Cardiac muscle cell (in vitro differentiated cells and primary cell): ENCODE results near the gene WDFY4. TPM values are rescaled to one million over a fixed set of nuclear protein-coding genes. Genes with fewer than 3 reads are reported as not detected.

ENCODE experiments used
- DNase-seq, 2 donors: peaks; one replicate each; pipeline versions ENCODE4 v3.0.0 to v3.0.0-alpha.2; 2010 to 2017; ENCODE audit warnings: low read depth in 1 of 2, low spot score in 1 of 2
- H3K27ac ChIP-seq: fragments of 200-600 bp; sonication (generic); 2 replicates; pipeline ENCODE4 v1.5.1; 2016
- H3K27me3 ChIP-seq: fragments of 200-600 bp; sonication (generic); 2 replicates; pipeline ENCODE4 v1.6.0; 2016; ENCODE audit warnings: control low read depth
- H3K36me3 ChIP-seq: fragments of 200-600 bp; sonication (generic); 2 replicates; pipeline ENCODE4 v1.5.1; 2016; ENCODE audit warnings: control low read depth
- H3K4me1 ChIP-seq: fragments of 200-600 bp; sonication (generic); 2 replicates; pipeline ENCODE4 v1.8.1; 2017; ENCODE audit warnings: low read depth, mild to moderate bottlenecking, mixed run types
- H3K4me3 ChIP-seq: fragments of 200-600 bp; sonication (generic); 2 replicates; pipeline ENCODE4 v1.5.1; 2016; ENCODE audit warnings: mild to moderate bottlenecking
- H3K9me3 ChIP-seq: fragments of 200-600 bp; sonication (generic); 2 replicates; pipeline ENCODE4 v1.5.1; 2017; ENCODE audit warnings: low read depth, mild to moderate bottlenecking, control low read depth
- CTCF ChIP-seq: IDR thresholded peaks from 2 replicates; pipeline ENCODE4 v1.5.1; 2012; ENCODE audit warnings: low read depth, mild to moderate bottlenecking, low read length
- polyA plus RNA-seq: library from polyadenylated mRNA; unstranded; fragments of >200 nt; fragmentation: Nextera tagmentation; extraction: Ambion mirVana; gene quantifications from 2 replicates; pipeline ENCODE4 v1.2.1, GENCODE V29; 2016
- total RNA-seq: library from RNA; depleted of rRNA; stranded (reverse); fragments of >200 nt; gene quantifications from 2 replicates; pipeline ENCODE4 v1.2.3, GENCODE V29; 2016

WDFY4 gene
- total and polyA plus RNA-seq, 2 experiments from 2014 or later: not detected

GRCh38 chr10:48835781-48836180, 151.1 kb downstream of the WDFY4 start:
- no peak overlapping the region for H3K4me3 ChIP-seq
- H3K9me3 ChIP-seq: no peaks in the 10 kb centered on the region
- H3K27me3 ChIP-seq: no peaks in the 10 kb centered on the region
- no peak for TF ChIP-seq CTCF
- H3K27ac ChIP-seq: no peak overlapping the region
- H3K4me1 ChIP-seq: peaks cover 6% of the 10 kb centered on the region
- H3K36me3 ChIP-seq: no peaks in the 10 kb centered on the region
- no peak for DNase-seq

DNA sequence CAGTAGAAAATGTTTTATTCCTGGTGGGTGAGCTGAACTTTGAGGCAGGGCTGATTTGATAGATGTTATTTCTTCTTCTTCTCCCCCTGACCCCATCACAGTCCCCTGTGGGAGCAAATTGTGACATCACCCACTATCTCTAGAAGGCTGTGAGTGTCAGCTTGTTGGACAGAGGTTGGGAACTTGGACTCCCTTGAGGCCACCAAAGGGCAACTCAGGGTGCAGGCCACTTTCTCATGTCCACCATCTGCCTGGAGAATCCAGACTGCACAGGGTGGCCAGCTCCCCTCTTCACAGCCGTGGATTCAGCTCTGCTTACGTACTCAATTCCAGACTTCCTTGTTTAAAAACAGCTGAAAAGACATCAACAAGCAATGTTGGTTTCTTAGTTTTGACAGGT, 151.9 kb downstream of the WDFY4 start:
- H3K4me1 ChIP-seq: peaks cover 6% of the 10 kb centered on the region
- no peaks in the 10 kb centered on the region for H3K36me3 ChIP-seq
- H3K4me3 ChIP-seq: no peak overlapping the region
- no peak overlapping the region for H3K27ac ChIP-seq
- H3K9me3 ChIP-seq: no peaks in the 10 kb centered on the region
- no peaks in the 10 kb centered on the region for H3K27me3 ChIP-seq
- TF ChIP-seq CTCF: no peak
- DNase-seq: no peak

GRCh38 chr10:48838834-48839233, 154.2 kb downstream of the WDFY4 start:
- H3K9me3 ChIP-seq: no peaks in the 10 kb centered on the region
- H3K36me3 ChIP-seq: no peaks in the 10 kb centered on the region
- no peak for TF ChIP-seq CTCF
- DNase-seq: peak in 1 of 2 donors; percentile 38
- no peak overlapping the region for H3K27ac ChIP-seq
- H3K27me3 ChIP-seq: no peaks in the 10 kb centered on the region
- H3K4me3 ChIP-seq: no peak overlapping the region
- H3K4me1 ChIP-seq: peaks cover 6% of the 10 kb centered on the region

- Histone ChIP-seq H3K9me3 (no peaks in the 10 kb centered on the region), H3K27me3 (no peaks in the 10 kb centered on the region), H3K4me3 (no peak overlapping the region), H3K27ac (no peak overlapping the region), H3K36me3 (no peaks in the 10 kb centered on the region), H3K4me1 (peaks cover 6% of the 10 kb centered on the region)
- TF ChIP-seq CTCF: no peak
- DNase-seq: no peak
Observed at GRCh38 chr10:48839809-48840679, 155.4 kb downstream of the WDFY4 start.

GRCh38 chr10:48842231-48842630, 157.6 kb downstream of the WDFY4 start:
- Histone ChIP-seq H3K36me3 (no peaks in the 10 kb centered on the region), H3K9me3 (no peaks in the 10 kb centered on the region), H3K27ac (no peak overlapping the region), H3K27me3 (no peaks in the 10 kb centered on the region), H3K4me1 (peaks cover 6% of the 10 kb centered on the region), H3K4me3 (no peak overlapping the region)
- DNase-seq: no peak
- no peak for TF ChIP-seq CTCF
